Mesodermal cell (in vitro differentiated cells): Measurements from ENCODE around the gene FAM227B.
"Not testable (repeated sequence)": the region's sequence is repeated elsewhere in the genome, so short reads cannot be mapped to it uniquely, and the experiment has no call there.

Source experiments
- H3K27ac ChIP-seq: 2 replicates; pipeline ENCODE4 v1.7.0; 2013; ENCODE audit warnings: mild to moderate bottlenecking, low read depth, low read length, moderate library complexity; ENCODE audit not compliant: severe bottlenecking
- H3K36me3 ChIP-seq: 2 replicates; pipeline ENCODE4 v1.7.1; 2013; ENCODE audit warnings: mild to moderate bottlenecking, low read length, moderate library complexity; ENCODE audit not compliant: control insufficient read depth, insufficient read depth
- H3K4me1 ChIP-seq: one replicate; pipeline ENCODE4 v1.7.1; 2013; ENCODE audit warnings: mild to moderate bottlenecking, low read length; ENCODE audit not compliant: insufficient read depth, control insufficient read depth, poor library complexity, severe bottlenecking
- H3K4me3 ChIP-seq: 2 replicates; pipeline ENCODE4 v1.7.0; 2013; ENCODE audit warnings: low read length, control low read depth, mild to moderate bottlenecking; ENCODE audit not compliant: insufficient read depth, poor library complexity, severe bottlenecking; ENCODE audit errors: extremely low read depth
- H3K9me3 ChIP-seq: 2 replicates; pipeline ENCODE4 v1.7.1; 2013; ENCODE audit warnings: mild to moderate bottlenecking, low read length, moderate library complexity; ENCODE audit not compliant: control insufficient read depth
- WGBS, 2 experiments: methylation state at CpG; one replicate each; pipeline ENCODE4 v1.1.5; 2013; ENCODE audit warnings: missing lambda C conversion rate in 2 of 2; ENCODE audit not compliant: insufficient coverage in 2 of 2; 5-methylcytosine and 5-hydroxymethylcytosine counted together

The FAM227B gene

GRCh38 chr15:49382394-49382793 lies 238.2 kb downstream of the FAM227B start:
- no peak overlapping the region for H3K27ac ChIP-seq
- no peaks in the 10 kb centered on the region for H3K36me3 ChIP-seq
- H3K4me1 ChIP-seq = no peaks in the 10 kb centered on the region
- no peak overlapping the region for H3K4me3 ChIP-seq
- H3K9me3 ChIP-seq = no peaks in the 10 kb centered on the region

GRCh38 chr15:49380912-49381311 lies 239.7 kb downstream of the FAM227B start:
- no peak overlapping the region for H3K27ac ChIP-seq
- no peaks in the 10 kb centered on the region for H3K9me3 ChIP-seq
- no peaks in the 10 kb centered on the region for H3K4me1 ChIP-seq
- H3K4me3 ChIP-seq = no peak overlapping the region
- WGBS, 2 experiments = 47 to 70% methylated on average over 3 to 4 of the region's 5 CpGs
- H3K36me3 ChIP-seq = no peaks in the 10 kb centered on the region

- 89 to 100% methylated on average over 2 to 4 of the region's 4 CpGs for WGBS, 2 experiments
- Histone ChIP-seq H3K27ac (no peak overlapping the region), H3K36me3 (no peaks in the 10 kb centered on the region), H3K9me3 (no peaks in the 10 kb centered on the region), H3K4me1 (no peaks in the 10 kb centered on the region), H3K4me3 (no peak overlapping the region)
These were observed 240.6 kb downstream of the FAM227B start for GRCh38 chr15:49379996-49380395.

GRCh38 chr15:49372366-49372765 lies 248.3 kb downstream of the FAM227B start:
- no peaks in the 10 kb centered on the region for H3K4me1 ChIP-seq
- no peaks in the 10 kb centered on the region for H3K9me3 ChIP-seq
- 33% methylated on average over 1 of the region's 1 CpG for WGBS, 2 experiments
- no peak overlapping the region for H3K27ac ChIP-seq
- no peaks in the 10 kb centered on the region for H3K36me3 ChIP-seq
- no peak overlapping the region for H3K4me3 ChIP-seq

GRCh38 chr15:49370782-49371181 lies 249.8 kb downstream of the FAM227B start:
- 75 to 100% methylated on average over 1 of the region's 1 CpG for WGBS, 2 experiments
- Histone ChIP-seq H3K4me1 (no peaks in the 10 kb centered on the region), H3K9me3 (no peaks in the 10 kb centered on the region), H3K4me3 (no peak overlapping the region), H3K27ac (no peak overlapping the region), H3K36me3 (no peaks in the 10 kb centered on the region)

GRCh38 chr15:49366496-49366895 lies 254.1 kb downstream of the FAM227B start:
- 87 to 95% methylated on average over 12 to 14 of the region's 22 CpGs for WGBS, 2 experiments
- H3K4me3 ChIP-seq = no peak overlapping the region
- H3K9me3 ChIP-seq = no peaks in the 10 kb centered on the region

GRCh38 chr15:49361370-49361769 lies 259.2 kb downstream of the FAM227B start:
- Histone ChIP-seq H3K36me3 (no peaks in the 10 kb centered on the region), H3K4me3 (no peak overlapping the region), H3K9me3 (no peaks in the 10 kb centered on the region), H3K4me1 (no peaks in the 10 kb centered on the region), H3K27ac (no peak overlapping the region)
- WGBS, 2 experiments = 84% methylated on average over 3 of the region's 3 CpGs; no CpG with 5 or more reads in 1 of the 2 experiments

More at GRCh38 chr15:49366496-49366895, 254.1 kb downstream of the FAM227B start:
- H3K4me1 ChIP-seq = no peaks in the 10 kb centered on the region
- no peak overlapping the region for H3K27ac ChIP-seq
- no peaks in the 10 kb centered on the region for H3K36me3 ChIP-seq

GRCh38 chr15:49354439-49354838 lies 266.2 kb downstream of the FAM227B start:
- 86% methylated on average over 10 of the region's 17 CpGs; no CpG with 5 or more reads in 1 of the 2 experiments for WGBS, 2 experiments
- H3K4me1 ChIP-seq, H3K4me3 ChIP-seq, H3K27ac ChIP-seq, H3K36me3 ChIP-seq, H3K9me3 ChIP-seq: not testable (repeated sequence)

GRCh38 chr15:49343546-49343945 lies 277.1 kb downstream of the FAM227B start:
- Histone ChIP-seq H3K27ac (no peak overlapping the region), H3K9me3 (no peaks in the 10 kb centered on the region), H3K4me1 (peaks cover 5% of the 10 kb centered on the region), H3K4me3 (no peak overlapping the region), H3K36me3 (no peaks in the 10 kb centered on the region)

GRCh38 chr15:49339656-49340055 lies 281.0 kb downstream of the FAM227B start:
- 66 to 67% methylated on average over 7 to 8 of the region's 10 CpGs for WGBS, 2 experiments
- peaks cover 5% of the 10 kb centered on the region for H3K4me1 ChIP-seq
- H3K4me3 ChIP-seq = no peak overlapping the region
- H3K36me3 ChIP-seq = no peaks in the 10 kb centered on the region
- H3K27ac ChIP-seq = no peak overlapping the region
- H3K9me3 ChIP-seq = no peaks in the 10 kb centered on the region

- Histone ChIP-seq H3K4me1 (no peaks in the 10 kb centered on the region), H3K27ac (no peak overlapping the region)
- 100% methylated on average over 2 of the region's 3 CpGs; no CpG with 5 or more reads in 1 of the 2 experiments for WGBS, 2 experiments
These were observed 288.7 kb downstream of the FAM227B start for GRCh38 chr15:49331951-49332350.

GRCh38 chr15:49331442-49331841 lies 289.2 kb downstream of the FAM227B start:
- no peak overlapping the region for H3K4me3 ChIP-seq
- no peaks in the 10 kb centered on the region for H3K36me3 ChIP-seq
- no peaks in the 10 kb centered on the region for H3K4me1 ChIP-seq
- no peak overlapping the region for H3K27ac ChIP-seq
- H3K9me3 ChIP-seq = no peaks in the 10 kb centered on the region

More at GRCh38 chr15:49331951-49332350, 288.7 kb downstream of the FAM227B start:
- Histone ChIP-seq H3K9me3 (no peaks in the 10 kb centered on the region), H3K4me3 (no peak overlapping the region), H3K36me3 (no peaks in the 10 kb centered on the region)
